ENCODE measurements around the gene IGSF22. TPM values are rescaled to one million over a fixed set of nuclear protein-coding genes. Genes with fewer than 3 reads are reported as not detected.

Gene IGSF22
- total RNA-seq, 4 donors from 2014 or later: 0.33 to 0.93 (median 0.78) TPM; not detected in 1

- no peak overlapping the region for H3K4me3 ChIP-seq (replicated peaks in 1 of 3)
- intact Hi-C loops (cut with DNase I): no loop called here
- no peak overlapping the region for H3K27ac ChIP-seq
- H3K9me3 ChIP-seq: no peaks in the 10 kb centered on the region
- no peaks in the 10 kb centered on the region for H3K4me1 ChIP-seq
- H3K27me3 ChIP-seq: no peaks in the 10 kb centered on the region
- no peak for TF ChIP-seq CTCF (IDR thresholded peaks at IDR 0.05)
- TF ChIP-seq POLR2A (IDR thresholded peaks at IDR 0.05): no peak
- WGBS, 2 donors: 64 to 67% methylated on average over 2 to 4 of the region's 4 CpGs
- DNase-seq: no peak
- no peaks in the 10 kb centered on the region for H3K36me3 ChIP-seq
Observed at GRCh38 chr11:18739685-18740084, 13.7 kb upstream of the IGSF22 start.

- DNase-seq: no peak
- no peak overlapping the region for H3K4me3 ChIP-seq (replicated peaks in 1 of 3)
- TF ChIP-seq POLR2A (IDR thresholded peaks at IDR 0.05): no peak
- no peak for TF ChIP-seq CTCF (IDR thresholded peaks at IDR 0.05)
- no peaks in the 10 kb centered on the region for H3K9me3 ChIP-seq
- H3K27ac ChIP-seq: no peak overlapping the region
- H3K27me3 ChIP-seq: no peaks in the 10 kb centered on the region
- intact Hi-C loops (cut with DNase I): no loop called here
- H3K4me1 ChIP-seq: no peaks in the 10 kb centered on the region
- no peaks in the 10 kb centered on the region for H3K36me3 ChIP-seq
- 89 to 93% methylated on average over 8 of the region's 8 CpGs for WGBS, 2 donors
Observed at GRCh38 chr11:18737642-18738041, 11.7 kb upstream of the IGSF22 start.

- Histone ChIP-seq H3K27ac (no peak overlapping the region), H3K9me3 (no peaks in the 10 kb centered on the region), H3K4me1 (no peaks in the 10 kb centered on the region), H3K4me3 (replicated peaks in 1 of 3) (no peak overlapping the region), H3K36me3 (no peaks in the 10 kb centered on the region), H3K27me3 (no peaks in the 10 kb centered on the region)
- DNase-seq: no peak
- no peak for TF ChIP-seq CTCF (IDR thresholded peaks at IDR 0.05)
- TF ChIP-seq POLR2A (IDR thresholded peaks at IDR 0.05): no peak
- intact Hi-C loops (cut with DNase I): no loop called here
- 62 to 64% methylated on average over 9 to 10 of the region's 10 CpGs for WGBS, 2 donors
Observed at GRCh38 chr11:18736590-18737148, 10.7 kb upstream of the IGSF22 start.

GRCh38 chr11:18733202-18733601 lies 7.2 kb upstream of the IGSF22 start:
- intact Hi-C loops (cut with DNase I): loop anchor here (5.0 kb wide), 2 partner anchors 491 to 616 kb away; no protein-coding TSS in a partner anchor
- Histone ChIP-seq H3K27ac (no peak overlapping the region), H3K4me3 (replicated peaks in 1 of 3) (no peak overlapping the region), H3K27me3 (no peaks in the 10 kb centered on the region), H3K36me3 (no peaks in the 10 kb centered on the region), H3K9me3 (no peaks in the 10 kb centered on the region), H3K4me1 (no peaks in the 10 kb centered on the region)
- no peak for DNase-seq
- 87 to 91% methylated on average over 14 to 16 of the region's 16 CpGs for WGBS, 2 donors
- TF ChIP-seq CTCF (IDR thresholded peaks at IDR 0.05) (no peak), POLR2A (IDR thresholded peaks at IDR 0.05) (no peak)

- H3K27ac ChIP-seq: no peak overlapping the region
- H3K27me3 ChIP-seq: no peaks in the 10 kb centered on the region
- no peaks in the 10 kb centered on the region for H3K36me3 ChIP-seq
- peak; percentile 55 to 64 for DNase-seq
- H3K4me3 ChIP-seq (replicated peaks in 1 of 3): no peak overlapping the region
- H3K9me3 ChIP-seq: no peaks in the 10 kb centered on the region
- 70 to 73% methylated on average over 11 of the region's 11 CpGs for WGBS, 2 donors
- intact Hi-C loops (cut with DNase I): loop anchor here (5.0 kb wide), 2 partner anchors 490 to 615 kb away; no protein-coding TSS in a partner anchor
- TF ChIP-seq CTCF (IDR thresholded peaks at IDR 0.05): peak; percentile 77 to 98 (median 83)
- no peak for TF ChIP-seq POLR2A (IDR thresholded peaks at IDR 0.05)
- H3K4me1 ChIP-seq: no peaks in the 10 kb centered on the region
Observed at GRCh38 chr11:18731949-18732821, 6.2 kb upstream of the IGSF22 start.

Measured in thyroid gland (tissue), 4 donors.